ENCODE results near the gene LMBRD1. TPM values are rescaled to one million over a fixed set of nuclear protein-coding genes. Genes with fewer than 3 reads are reported as not detected.
"Not testable (repeated sequence)": the region's sequence is repeated elsewhere in the genome, so short reads cannot be mapped to it uniquely, and the experiment has no call there.

LMBRD1 gene
- total and polyA plus RNA-seq, 10 donors = 27.2 to 76.6 (median 52.0) TPM

GRCh38 chr6:69790629-69791028, 6.2 kb downstream of the LMBRD1 start:
- H3K4me1 ChIP-seq = peaks cover 19 to 97% (median 64%) of the 10 kb centered on the region in 6 donors
- H3K27ac ChIP-seq = peak overlapping the region in 4 of 8 donors; percentile 9 to 59 (median 16)
- no peak for DNase-seq
- no peaks in the 10 kb centered on the region for H3K9me3 ChIP-seq
- H3K4me3 ChIP-seq = no peak overlapping the region
- peaks cover 0 to 25% (median 3%) of the 10 kb centered on the region in 6 donors for H3K36me3 ChIP-seq
- 61 to 76% (median 70%) methylated on average over 2 of the region's 2 CpGs for WGBS, 5 donors
- no peaks in the 10 kb centered on the region for H3K27me3 ChIP-seq (replicated peaks in 1 of 7)
- TF ChIP-seq POLR2A (IDR thresholded peaks at IDR 0.05) (no peak), POLR2AphosphoS5 (IDR thresholded peaks at IDR 0.05) (no peak), CTCF (IDR thresholded peaks at IDR 0.05 in 8 of 11, conservative IDR thresholded peaks at IDR 0.05 in 3 of 11) (no peak)
- intact Hi-C loops (cut with DNase I; ENCODE audit: low total_unique reads) = no loop called here

- Histone ChIP-seq H3K27ac (peak overlapping the region in 1 of 8 donors; percentile 59), H3K36me3 (peaks cover 0 to 25% (median 3%) of the 10 kb centered on the region in 6 donors), H3K4me3 (no peak overlapping the region), H3K4me1 (peaks cover 13 to 97% (median 63%) of the 10 kb centered on the region in 6 donors), H3K27me3 (replicated peaks in 1 of 7) (no peaks in the 10 kb centered on the region), H3K9me3 (no peaks in the 10 kb centered on the region)
- 83 to 88% (median 86%) methylated on average over 1 of the region's 1 CpG for WGBS, 5 donors
- intact Hi-C loops (cut with DNase I; ENCODE audit: low total_unique reads) = no loop called here
- TF ChIP-seq CTCF (IDR thresholded peaks at IDR 0.05 in 8 of 11, conservative IDR thresholded peaks at IDR 0.05 in 3 of 11) (no peak), POLR2A (IDR thresholded peaks at IDR 0.05) (no peak), POLR2AphosphoS5 (IDR thresholded peaks at IDR 0.05) (no peak)
- DNase-seq = no peak
Observed at GRCh38 chr6:69789578-69789977, 7.2 kb downstream of the LMBRD1 start.

- intact Hi-C loops (cut with DNase I; ENCODE audit: low total_unique reads) = not testable (repeated sequence)
Observed at GRCh38 chr6:69787436-69787835, 9.4 kb downstream of the LMBRD1 start.

GRCh38 chr6:69785697-69786096, 11.1 kb downstream of the LMBRD1 start:
- Histone ChIP-seq H3K4me3 (no peak overlapping the region), H3K36me3 (peaks cover 0 to 42% (median 3%) of the 10 kb centered on the region in 6 donors), H3K9me3 (no peaks in the 10 kb centered on the region), H3K27ac (no peak overlapping the region), H3K4me1 (peaks cover 0 to 91% (median 39%) of the 10 kb centered on the region in 6 donors), H3K27me3 (replicated peaks in 1 of 7) (no peaks in the 10 kb centered on the region)
- no peak for TF ChIP-seq POLR2A (IDR thresholded peaks at IDR 0.05)
- no peak for TF ChIP-seq CTCF (IDR thresholded peaks at IDR 0.05 in 8 of 11, conservative IDR thresholded peaks at IDR 0.05 in 3 of 11)
- TF ChIP-seq POLR2AphosphoS5 (IDR thresholded peaks at IDR 0.05) = no peak
- no peak for DNase-seq
- intact Hi-C loops (cut with DNase I; ENCODE audit: low total_unique reads) = no loop called here

More at GRCh38 chr6:69787436-69787835, 9.4 kb downstream of the LMBRD1 start:
- H3K36me3 ChIP-seq = peaks cover 0 to 35% (median 3%) of the 10 kb centered on the region in 6 donors
- peaks cover 4 to 97% (median 54%) of the 10 kb centered on the region in 6 donors for H3K4me1 ChIP-seq
- not testable (repeated sequence) for H3K4me3 ChIP-seq; H3K27me3 ChIP-seq (replicated peaks in 1 of 7); H3K9me3 ChIP-seq; H3K27ac ChIP-seq; DNase-seq
- WGBS, 5 donors = 87 to 89% (median 88%) methylated on average over 5 of the region's 5 CpGs

Measured in spleen (tissue), 11 donors.